Gastroesophageal sphincter (tissue), 4 donors: ENCODE results near the gene ARMH1. TPM values are rescaled to one million over a fixed set of nuclear protein-coding genes. Genes with fewer than 3 reads are reported as not detected.
A peak's percentile ranks its signal among the peaks of the same experiment; 100 is the strongest.

Source experiments
- ATAC-seq: fragments of 150-250 bp; one replicate; pipeline ENCODE4 v1.9.1; 2016; ENCODE audit warnings: mild to moderate bottlenecking, moderate library complexity
- H3K27ac ChIP-seq, 4 donors: fragments of 200-600 bp; sonication (generic) in 3 of 4; 1 replicate in 3 of 4; 2 replicates in 1 of 4; pipeline ENCODE4 v1.5.1; 2016 to 2019
- H3K27me3 ChIP-seq: fragments of 200-600 bp; sonication (generic); one replicate; pipeline ENCODE4 v1.5.1; 2019
- H3K36me3 ChIP-seq, 2 donors: fragments of 200-600 bp; sonication (generic); one replicate each; pipeline ENCODE4 v1.5.1; 2019; ENCODE audit warnings: control low read depth in 1 of 2
- H3K4me1 ChIP-seq, 3 donors: fragments of 200-600 bp; sonication (generic); 1 replicate in 2 of 3; 2 replicates in 1 of 3; pipeline ENCODE4 v1.5.1; 2016 to 2019; ENCODE audit warnings: control low read depth in 2 of 3
- H3K4me3 ChIP-seq, 2 donors: fragments of 200-600 bp; sonication (generic); one replicate each; pipeline ENCODE4 v1.5.1; 2019; ENCODE audit warnings: mild to moderate bottlenecking in 1 of 2, moderate library complexity in 1 of 2
- H3K9me3 ChIP-seq, 3 donors: fragments of 200-600 bp; sonication (generic); one replicate each; pipeline ENCODE4 v1.5.1; 2017 to 2019; ENCODE audit warnings: control low read depth in 2 of 3
- CTCF ChIP-seq, 4 experiments: fragments of 200-600 bp in 2 of 4; fragments of 450-650 bp in 2 of 4; sonication (generic) in 1 of 4; IDR thresholded peaks; one replicate each; pipeline ENCODE4 v1.5.1; 2017 to 2019; ENCODE audit warnings: antibody characterized with exemption in 4 of 4, mild to moderate bottlenecking in 2 of 4, moderate library complexity in 2 of 4
- EP300 ChIP-seq: sonication (generic); formaldehyde crosslinking; IDR thresholded peaks from one replicate; pipeline ENCODE4 v1.6.1; 2017; ENCODE audit warnings: antibody characterized with exemption, mild to moderate bottlenecking
- POLR2A ChIP-seq, 2 donors: fragments of 450-650 bp; IDR thresholded peaks; one replicate each; pipeline ENCODE4 v1.6.1; 2017; ENCODE audit warnings: antibody characterized with exemption in 2 of 2, mild to moderate bottlenecking in 2 of 2, moderate library complexity in 1 of 2
- POLR2AphosphoS5 ChIP-seq: sonication (generic); formaldehyde crosslinking; IDR thresholded peaks from one replicate; pipeline ENCODE4 v1.6.1; 2017; ENCODE audit warnings: antibody characterized with exemption
- WGBS, 2 donors: methylation state at CpG; one replicate each; pipeline ENCODE4 v1.1.5; 2018; ENCODE audit warnings: low coverage in 1 of 2; 5-methylcytosine and 5-hydroxymethylcytosine counted together
- total RNA-seq, 4 donors: library from RNA; depleted of rRNA; stranded (reverse); fragments of >200 nt; gene quantifications; one replicate each; pipeline ENCODE4 v1.1.0, GENCODE V29; 2016

The ARMH1 gene
- total RNA-seq, 4 donors from 2014 or later: 0.66 to 3.0 (median 1.3) TPM

GRCh38 chr1:44631647-44632539, 42.6 kb upstream of the ARMH1 start:
- 0 to 4% methylated on average over 10 to 15 of the region's 88 CpGs for WGBS, 2 donors

GRCh38 chr1:44632598-44632997, 41.9 kb upstream of the ARMH1 start:
- no peak for ATAC-seq
- no peaks in the 10 kb centered on the region for H3K27me3 ChIP-seq
- H3K4me1 ChIP-seq: peaks cover 0 to 58% (median 12%) of the 10 kb centered on the region in 3 donors
- 9% methylated on average over 7 of the region's 9 CpGs; no CpG with 5 or more reads in 1 of the 2 donors for WGBS, 2 donors
- H3K27ac ChIP-seq: peak overlapping the region; percentile 19 to 94 (median 88)
- peak overlapping the region; percentile 60 to 69 for H3K4me3 ChIP-seq
- no peaks in the 10 kb centered on the region for H3K9me3 ChIP-seq
- TF ChIP-seq POLR2A (IDR thresholded peaks at IDR 0.05) (no peak), POLR2AphosphoS5 (no peak), EP300 (no peak)
- H3K36me3 ChIP-seq: peaks cover 0 to 38% of the 10 kb centered on the region in 2 donors

More at GRCh38 chr1:44631647-44632539, 42.6 kb upstream of the ARMH1 start:
- peak overlapping the region; percentile 60 to 69 for H3K4me3 ChIP-seq
- ATAC-seq: peak; percentile 90
- H3K4me1 ChIP-seq: peaks cover 0 to 52% (median 12%) of the 10 kb centered on the region in 3 donors
- H3K27me3 ChIP-seq: no peaks in the 10 kb centered on the region
- H3K9me3 ChIP-seq: no peaks in the 10 kb centered on the region
- peaks cover 0 to 31% of the 10 kb centered on the region in 2 donors for H3K36me3 ChIP-seq
- TF ChIP-seq EP300 (no peak), CTCF (IDR thresholded peaks at IDR 0.05) (peak in 1 of 4 experiments; percentile 7), POLR2A (IDR thresholded peaks at IDR 0.05) (peak; percentile 83 to 92), POLR2AphosphoS5 (peak; percentile 90)
- peak overlapping the region; percentile 87 to 96 (median 92) for H3K27ac ChIP-seq

GRCh38 chr1:44634606-44635189, 39.8 kb upstream of the ARMH1 start:
- Histone ChIP-seq H3K36me3 (peaks cover 0 to 59% of the 10 kb centered on the region in 2 donors), H3K9me3 (no peaks in the 10 kb centered on the region), H3K4me1 (peaks cover 0 to 64% (median 12%) of the 10 kb centered on the region in 3 donors), H3K4me3 (no peak overlapping the region), H3K27ac (no peak overlapping the region), H3K27me3 (no peaks in the 10 kb centered on the region)
- TF ChIP-seq EP300 (no peak), POLR2AphosphoS5 (no peak), CTCF (IDR thresholded peaks at IDR 0.05) (no peak), POLR2A (IDR thresholded peaks at IDR 0.05) (no peak)
- no peak for ATAC-seq
- 80% methylated on average over 1 of the region's 3 CpGs; no CpG with 5 or more reads in 1 of the 2 donors for WGBS, 2 donors

- Histone ChIP-seq H3K27me3 (no peaks in the 10 kb centered on the region), H3K9me3 (no peaks in the 10 kb centered on the region), H3K27ac (no peak overlapping the region), H3K36me3 (peaks cover 0 to 66% of the 10 kb centered on the region in 2 donors), H3K4me3 (no peak overlapping the region), H3K4me1 (peaks cover 0 to 64% (median 12%) of the 10 kb centered on the region in 3 donors)
- WGBS, 2 donors: 73 to 89% methylated on average over 7 to 9 of the region's 9 CpGs
- ATAC-seq: no peak
- TF ChIP-seq POLR2A (IDR thresholded peaks at IDR 0.05): no peak
- no peak for TF ChIP-seq EP300
- TF ChIP-seq POLR2AphosphoS5: no peak
- no peak for TF ChIP-seq CTCF (IDR thresholded peaks at IDR 0.05)
Measured at GRCh38 chr1:44635439-44635838, 39.1 kb upstream of the ARMH1 start.

GRCh38 chr1:44636083-44636687, 38.3 kb upstream of the ARMH1 start:
- H3K4me1 ChIP-seq: peaks cover 0 to 66% (median 12%) of the 10 kb centered on the region in 3 donors
- WGBS, 2 donors: 75 to 80% methylated on average over 5 to 14 of the region's 14 CpGs
- ATAC-seq: no peak
- H3K27me3 ChIP-seq: no peaks in the 10 kb centered on the region
- H3K36me3 ChIP-seq: peaks cover 0 to 74% of the 10 kb centered on the region in 2 donors
- no peak overlapping the region for H3K27ac ChIP-seq
- TF ChIP-seq POLR2A (IDR thresholded peaks at IDR 0.05) (no peak), CTCF (IDR thresholded peaks at IDR 0.05) (no peak), POLR2AphosphoS5 (no peak), EP300 (no peak)
- H3K9me3 ChIP-seq: no peaks in the 10 kb centered on the region
- no peak overlapping the region for H3K4me3 ChIP-seq
